Right lobe of liver (tissue), 6 donors: ENCODE measurements around the gene HTR4. TPM values are rescaled to one million over a fixed set of nuclear protein-coding genes. Genes with fewer than 3 reads are reported as not detected.
"Not testable (repeated sequence)": the region's sequence is repeated elsewhere in the genome, so short reads cannot be mapped to it uniquely, and the experiment has no call there.

Source experiments
- ATAC-seq, 4 donors: fragments of 200-7000 bp; cut with Tn5 transposase; one replicate each; pipeline ENCODE4 v1.9.1; 2020; ENCODE audit warnings: mild to moderate bottlenecking in 4 of 4, moderate library complexity in 4 of 4
- DNase-seq, 3 donors: peaks; one replicate each; pipeline ENCODE4 v3.0.0-alpha.2; 2020
- H3K27ac ChIP-seq, 3 donors: fragments of 200-600 bp; one replicate each; pipeline ENCODE4 v1.8.0; 2022
- H3K27me3 ChIP-seq, 2 donors: fragments of 200-600 bp; one replicate each; pipeline ENCODE4 v1.8.0; 2022
- H3K36me3 ChIP-seq, 4 donors: fragments of 200-600 bp; sonication (generic) in 1 of 4; one replicate each; pipeline versions ENCODE4 v1.5.1 to v1.8.0; 2017 to 2022; ENCODE audit warnings: control low read depth in 1 of 4
- H3K4me1 ChIP-seq, 4 donors: fragments of 200-600 bp; sonication (generic) in 1 of 4; one replicate each; pipeline versions ENCODE4 v1.5.1 to v1.8.0; 2017 to 2022; ENCODE audit warnings: control low read depth in 1 of 4
- H3K4me3 ChIP-seq, 3 donors: fragments of 200-600 bp; one replicate each; pipeline ENCODE4 v1.8.0; 2022
- H3K9me3 ChIP-seq, 4 donors: fragments of 200-600 bp; sonication (generic) in 1 of 4; one replicate each; pipeline versions ENCODE4 v1.5.1 to v1.8.0; 2017 to 2022; ENCODE audit warnings: control low read depth in 1 of 4
- CTCF ChIP-seq, 4 donors: fragments of 200-600 bp in 3 of 4; fragments of 450-650 bp in 1 of 4; IDR thresholded peaks; one replicate each; pipeline versions ENCODE4 v1.5.1 to v1.8.0; 2016 to 2022; ENCODE audit warnings: antibody characterized with exemption in 4 of 4, mild to moderate bottlenecking in 2 of 4
- POLR2A ChIP-seq: fragments of 450-650 bp; IDR thresholded peaks from one replicate; pipeline ENCODE4 v1.6.1; 2017; ENCODE audit warnings: antibody characterized with exemption, mild to moderate bottlenecking
- WGBS: methylation state at CpG from one replicate; pipeline ENCODE4 v1.1.6; 2018; ENCODE audit warnings: low coverage, low lambda C conversion rate; ENCODE audit not compliant: insufficient coverage; ENCODE audit errors: missing lambda C conversion rate; 5-methylcytosine and 5-hydroxymethylcytosine counted together
- intact Hi-C, 2 donors: fragments of 100-400 bp; cut with DNase I; formaldehyde crosslinking; loops; one replicate each; pipeline versions ENCODE4 v1.11.2 to v1.14.1; 2022
- total RNA-seq, 6 experiments: library from RNA; depleted of rRNA in 2 of 6; stranded (reverse); fragments of >200 nt in 2 of 6; fragmentation: NEBNext Ultra II Directional in 3 of 6; extraction: Animal tissue kit (Norgen Biotek cat#: 25700) in 3 of 6; gene quantifications; one replicate each; pipeline versions ENCODE4 v1.1.0 to v1.2.4, GENCODE V29; 2016 to 2023
- donor health status: DM: no; HTN: yes; CAD: no.
- donor health status: DM: no; HTN: no; CAD: no.
- donor health status: DM: no; HTN: no; CAD: no.
- donor health status: DM: no; HTN: yes; CAD: no.
- donor health status: DM: no; HTN: yes; CAD: no.

HTR4 gene
- total RNA-seq, 6 experiments from 2014 or later = 0.12 to 0.23 (median 0.13) TPM; not detected in 3

DNA sequence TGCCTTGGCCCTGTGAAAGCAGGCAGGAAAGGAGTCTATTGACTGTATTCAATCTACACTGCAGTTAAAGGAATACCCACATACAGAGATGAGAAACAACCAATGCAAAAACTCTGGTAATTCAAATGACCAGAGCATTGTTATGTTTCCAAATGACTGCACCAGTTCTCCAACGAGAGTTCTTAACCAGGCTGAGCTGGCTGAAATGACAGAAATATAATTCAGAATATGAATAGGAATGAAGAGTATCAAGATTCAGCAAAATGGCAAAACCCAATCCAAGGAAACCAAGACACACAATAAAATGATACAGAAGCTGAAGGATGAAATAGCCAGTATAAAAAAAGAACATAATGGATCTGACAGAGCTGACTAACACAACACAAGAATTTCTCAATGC lies 119.1 kb downstream of the HTR4 start:
- H3K4me3 ChIP-seq = no peak overlapping the region
- TF ChIP-seq CTCF (IDR thresholded peaks at IDR 0.05) = no peak
- TF ChIP-seq POLR2A = no peak
- no peaks in the 10 kb centered on the region for H3K36me3 ChIP-seq
- no peak overlapping the region for H3K27ac ChIP-seq
- no peaks in the 10 kb centered on the region for H3K4me1 ChIP-seq
- ATAC-seq (no peak), DNase-seq (no peak)
- intact Hi-C loops = no loop called here
- H3K9me3 ChIP-seq = no peaks in the 10 kb centered on the region
- 62% methylated on average over 1 of the region's 1 CpG for WGBS
- no peaks in the 10 kb centered on the region for H3K27me3 ChIP-seq

DNA sequence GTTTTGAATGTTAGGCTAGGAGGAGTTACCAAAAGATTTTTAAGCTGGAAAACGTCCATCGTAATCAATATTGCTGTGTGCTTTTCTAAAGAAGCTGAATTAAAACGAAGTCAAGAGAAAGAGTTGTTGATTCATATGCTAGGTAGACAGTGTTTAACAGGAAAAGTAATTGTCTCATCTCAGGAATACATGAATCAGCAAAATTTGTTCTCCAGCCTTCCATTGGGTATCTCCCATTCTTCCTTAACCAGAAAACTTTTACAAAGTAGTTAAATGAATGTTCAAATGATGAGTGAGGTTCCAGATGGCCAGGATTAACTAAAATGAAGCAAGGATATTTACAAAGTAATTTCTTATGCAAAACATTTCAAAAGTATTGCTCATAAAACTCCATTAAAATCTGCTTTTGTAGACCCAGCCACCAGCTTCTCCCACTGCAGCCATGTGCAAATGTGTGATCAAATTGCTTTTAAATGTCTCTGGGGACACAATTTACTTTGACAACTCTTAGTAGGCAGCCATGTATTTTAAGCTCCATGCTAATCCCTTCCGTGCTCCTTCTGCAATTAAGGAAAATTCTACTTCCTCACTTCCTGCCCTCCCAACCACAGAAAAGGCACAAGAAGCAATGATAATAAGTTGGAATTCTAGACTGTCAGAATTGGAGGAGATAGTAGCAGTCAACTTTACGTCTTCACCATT lies 121.2 kb downstream of the HTR4 start:
- WGBS = 52% methylated on average over 5 of the region's 5 CpGs
- no peak for ATAC-seq

DNA sequence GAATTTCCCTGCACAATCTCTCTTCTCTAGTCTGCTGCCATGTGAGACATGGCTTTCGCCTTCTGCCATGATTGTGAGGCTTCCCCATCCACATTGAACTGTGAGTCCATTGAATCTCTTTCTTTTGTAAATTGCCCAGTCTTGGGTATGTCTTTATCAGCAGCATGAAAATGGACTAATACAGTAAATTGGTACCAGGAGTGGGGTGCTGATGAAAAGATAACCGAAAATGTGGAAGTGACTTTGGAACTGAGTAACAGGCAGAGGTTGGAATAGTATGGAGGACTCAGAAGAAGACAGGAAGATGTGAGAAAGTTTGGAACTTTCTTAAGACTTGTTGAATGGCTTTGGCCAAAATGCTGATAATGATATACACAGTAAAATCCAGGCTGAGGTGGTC lies 124.9 kb downstream of the HTR4 start:
- DNase-seq, intact Hi-C loops, H3K27me3 ChIP-seq, H3K4me1 ChIP-seq, ATAC-seq, H3K36me3 ChIP-seq, H3K4me3 ChIP-seq, H3K27ac ChIP-seq, H3K9me3 ChIP-seq: not testable (repeated sequence)
- WGBS = 80% methylated on average over 2 of the region's 2 CpGs

More for the DNA sequence above, 121.2 kb downstream of the HTR4 start:
- intact Hi-C loops = no loop called here
- Histone ChIP-seq H3K4me3 (no peak overlapping the region), H3K27me3 (no peaks in the 10 kb centered on the region), H3K9me3 (no peaks in the 10 kb centered on the region), H3K4me1 (no peaks in the 10 kb centered on the region), H3K27ac (no peak overlapping the region), H3K36me3 (no peaks in the 10 kb centered on the region)
- TF ChIP-seq CTCF (IDR thresholded peaks at IDR 0.05) (no peak), POLR2A (no peak)
- no peak for DNase-seq

DNA sequence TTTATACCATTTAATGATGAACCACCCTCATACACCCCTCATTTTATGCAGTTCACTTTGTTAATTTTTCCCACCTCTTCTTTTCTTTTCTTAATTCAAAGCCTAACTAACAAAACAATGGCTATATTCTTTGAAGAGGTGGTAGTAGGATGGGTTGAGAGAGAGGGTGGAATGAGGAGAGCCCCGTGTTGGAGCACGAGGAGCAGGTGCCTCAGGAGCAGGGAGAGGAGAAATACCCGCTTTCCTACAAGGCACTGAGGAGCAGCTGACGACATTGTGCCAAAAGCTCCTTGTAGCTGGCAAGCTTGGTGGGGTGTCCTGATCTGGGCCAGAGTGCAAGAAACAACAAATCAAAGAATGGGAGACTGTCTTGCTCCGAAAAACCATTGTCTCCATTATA lies 129.6 kb downstream of the HTR4 start:
- 77% methylated on average over 5 of the region's 5 CpGs for WGBS
- Histone ChIP-seq H3K27ac (no peak overlapping the region), H3K9me3 (no peaks in the 10 kb centered on the region), H3K27me3 (no peaks in the 10 kb centered on the region), H3K4me3 (no peak overlapping the region), H3K36me3 (no peaks in the 10 kb centered on the region), H3K4me1 (no peaks in the 10 kb centered on the region)
- no peak for DNase-seq
- TF ChIP-seq POLR2A (no peak), CTCF (IDR thresholded peaks at IDR 0.05) (no peak)
- intact Hi-C loops = no loop called here
- ATAC-seq = no peak

- TF ChIP-seq POLR2A (no peak), CTCF (IDR thresholded peaks at IDR 0.05) (no peak)
- H3K9me3 ChIP-seq = no peaks in the 10 kb centered on the region
- DNase-seq (no peak), ATAC-seq (no peak)
- H3K36me3 ChIP-seq = no peaks in the 10 kb centered on the region
- H3K27ac ChIP-seq = no peak overlapping the region
- WGBS = 69% methylated on average over 5 of the region's 5 CpGs
- H3K4me1 ChIP-seq = no peaks in the 10 kb centered on the region
- H3K27me3 ChIP-seq = no peaks in the 10 kb centered on the region
- intact Hi-C loops = no loop called here
- no peak overlapping the region for H3K4me3 ChIP-seq
Observed at GRCh38 chr5:148523139-148523538, 131.2 kb downstream of the HTR4 start.
